Activated effector memory CD4-positive, alpha-beta T cell treated with Interleukin-2 at 50 U/mL for 16 hours (primary cell): Measurements from ENCODE around the gene RHBDD3.

ENCODE experiments used
- DNase-seq: peaks from one replicate; pipeline ENCODE4 v3.0.0-alpha.2; 2020

The RHBDD3 gene

DNA sequence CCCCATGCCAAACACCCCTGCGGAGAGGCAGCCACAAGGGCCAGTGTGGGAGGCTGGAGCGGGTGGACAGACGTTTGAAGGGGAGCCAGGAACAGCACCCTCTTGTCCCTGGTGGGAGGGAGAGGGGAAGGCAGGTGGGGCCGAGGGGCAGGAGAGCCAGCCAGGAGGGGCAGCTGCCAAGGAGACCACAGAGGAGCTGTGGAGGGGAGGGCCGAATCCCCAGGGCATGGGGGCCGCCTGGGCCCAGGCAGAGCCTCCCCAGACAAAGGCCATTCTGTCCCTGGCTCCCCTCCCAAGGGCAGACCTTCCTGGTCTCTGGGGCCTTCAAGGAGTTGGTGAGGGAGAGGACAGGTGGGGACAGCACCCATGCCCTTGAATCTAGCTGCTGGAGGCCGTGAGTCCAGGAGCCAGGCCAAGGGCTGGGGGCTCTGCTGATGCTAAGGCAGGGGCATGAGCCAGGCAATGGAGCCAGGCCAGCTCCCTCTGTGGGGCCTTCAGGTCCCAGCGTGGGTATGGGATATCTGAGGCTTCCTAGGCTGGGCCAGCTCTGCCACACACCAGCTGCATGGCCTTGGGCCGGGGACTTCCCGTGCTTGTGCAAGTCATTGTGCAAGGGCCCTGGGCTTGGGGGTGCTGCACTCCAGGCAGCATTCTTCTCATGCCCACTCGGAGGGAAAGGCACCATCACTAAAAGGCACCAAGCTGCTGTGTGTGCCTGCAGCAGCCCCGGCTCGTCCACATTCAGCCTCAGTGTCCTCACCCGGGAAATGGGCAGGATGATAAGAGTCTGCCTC lies 50.7 kb downstream of the RHBDD3 start:
- DNase-seq = no peak

DNA sequence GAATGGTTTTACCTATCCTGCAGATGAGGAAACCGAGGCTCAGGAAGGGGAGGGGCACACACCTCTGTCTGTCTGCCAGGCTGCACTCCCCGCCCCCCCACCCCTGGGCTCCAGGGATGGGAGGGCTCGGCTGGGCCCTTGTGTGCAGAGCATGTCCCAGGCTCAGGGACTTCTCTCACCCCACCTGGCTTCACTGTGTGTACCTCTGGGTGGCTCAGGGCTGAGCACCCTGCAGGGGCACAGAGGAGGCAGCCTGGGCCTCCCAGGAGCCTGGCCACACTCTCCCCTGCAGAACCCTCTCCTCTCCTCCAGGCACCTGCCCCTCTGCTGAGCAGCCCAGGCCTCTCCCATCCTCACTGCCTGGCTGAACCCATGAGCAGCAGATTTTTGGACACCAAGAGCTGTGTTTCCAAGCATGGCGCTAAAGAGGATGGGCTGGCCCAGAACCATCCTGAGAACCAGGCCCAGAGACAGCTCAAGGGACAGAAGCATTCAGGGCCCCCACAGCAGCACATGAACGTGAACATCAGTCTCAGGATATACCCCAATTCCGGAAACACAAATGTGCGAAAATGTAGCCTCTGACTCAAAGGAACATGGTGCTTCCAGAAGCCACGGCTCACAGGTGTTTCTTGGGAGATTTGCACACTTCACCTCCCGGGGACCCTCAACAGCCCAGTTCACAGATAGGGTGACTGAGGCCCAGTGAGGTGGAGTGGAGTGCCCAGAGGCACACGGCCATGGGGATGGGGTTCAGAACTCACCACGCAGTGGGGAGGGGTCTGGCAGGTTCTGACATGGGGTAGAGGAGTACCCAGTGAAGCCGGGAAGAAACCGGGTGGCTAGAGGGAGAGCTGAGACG lies 51.5 kb downstream of the RHBDD3 start:
- DNase-seq = no peak

DNA sequence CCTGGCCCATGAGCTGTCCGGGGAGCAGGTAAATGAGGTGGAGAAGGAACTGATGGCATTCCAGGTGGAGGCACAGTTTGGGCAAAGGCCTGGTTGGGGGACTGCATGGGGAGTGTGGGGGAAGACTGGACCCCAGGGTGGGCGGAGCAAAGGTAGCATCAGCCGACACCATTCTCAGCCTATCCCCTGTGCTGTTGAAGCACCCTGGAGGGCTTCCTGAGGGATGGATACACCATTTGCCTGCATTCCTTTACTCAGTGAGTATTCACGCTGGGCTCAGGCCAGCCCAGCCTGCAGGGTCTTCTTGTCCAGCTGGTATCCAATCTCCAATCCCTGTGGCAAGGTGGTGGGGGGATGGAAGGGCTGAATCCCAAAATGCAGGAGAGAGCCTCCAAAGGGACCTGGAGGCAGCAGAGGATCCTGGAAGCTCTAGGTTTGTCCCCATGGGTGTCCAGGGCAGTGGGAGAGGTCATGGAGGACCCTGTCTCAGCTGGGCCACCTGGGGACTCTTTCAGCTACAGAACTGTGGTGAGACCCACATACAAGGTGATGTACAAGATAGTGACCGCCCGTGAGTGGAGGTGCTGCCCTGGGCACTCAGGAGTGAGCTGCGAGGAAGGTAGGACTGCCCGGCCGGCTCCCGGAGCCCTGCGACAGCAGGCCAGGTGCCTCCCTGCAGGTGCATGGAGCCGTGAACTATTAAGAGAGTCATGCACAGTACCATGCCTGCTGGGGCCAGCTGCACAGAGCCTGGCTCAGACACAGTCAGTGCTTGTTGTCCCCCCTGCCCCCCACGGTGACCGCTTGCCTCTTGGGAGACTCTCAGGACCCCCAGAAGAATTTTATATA lies 52.5 kb downstream of the RHBDD3 start:
- DNase-seq = no peak

DNA sequence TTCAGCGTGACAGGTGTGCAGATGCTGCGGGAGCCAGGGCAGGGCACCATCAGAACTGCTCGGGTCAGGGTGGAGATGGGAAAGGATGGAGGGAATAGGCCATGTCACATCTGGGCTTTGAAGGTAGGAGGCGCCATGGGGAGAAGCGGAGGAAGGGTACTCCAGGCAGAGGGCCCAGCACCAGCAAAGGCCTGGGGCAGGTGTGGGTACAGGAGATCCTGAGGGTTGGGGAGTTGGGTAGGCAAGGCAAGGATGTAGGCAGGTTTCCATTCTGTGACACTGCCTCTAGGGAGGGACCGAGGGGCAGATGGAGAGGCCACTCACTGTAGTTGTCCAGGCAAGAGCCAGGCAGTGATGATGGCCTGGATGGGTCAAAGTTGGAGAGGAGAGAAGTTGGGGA lies 53.5 kb downstream of the RHBDD3 start:
- no peak for DNase-seq

DNA sequence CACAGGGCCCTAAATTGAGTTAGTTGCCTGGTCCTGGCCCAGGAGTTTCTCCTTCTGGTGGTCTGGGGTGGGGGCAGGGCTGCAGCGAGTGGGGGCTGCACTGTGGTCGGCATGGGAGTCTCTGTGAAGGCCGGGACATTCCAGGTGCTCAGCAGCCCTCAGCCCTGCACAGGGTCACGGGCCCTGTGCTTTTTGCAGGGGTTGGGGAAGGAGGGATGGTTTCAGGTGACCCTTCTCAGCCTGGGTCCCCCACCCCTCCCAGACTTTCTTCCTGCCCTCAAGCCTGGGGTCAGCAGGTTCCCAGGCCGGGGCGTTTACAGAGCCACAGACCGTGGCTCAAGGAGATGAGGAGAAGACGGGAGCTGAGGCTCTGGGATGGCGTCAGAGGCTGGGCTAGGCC lies 54.3 kb downstream of the RHBDD3 start:
- DNase-seq = no peak

DNA sequence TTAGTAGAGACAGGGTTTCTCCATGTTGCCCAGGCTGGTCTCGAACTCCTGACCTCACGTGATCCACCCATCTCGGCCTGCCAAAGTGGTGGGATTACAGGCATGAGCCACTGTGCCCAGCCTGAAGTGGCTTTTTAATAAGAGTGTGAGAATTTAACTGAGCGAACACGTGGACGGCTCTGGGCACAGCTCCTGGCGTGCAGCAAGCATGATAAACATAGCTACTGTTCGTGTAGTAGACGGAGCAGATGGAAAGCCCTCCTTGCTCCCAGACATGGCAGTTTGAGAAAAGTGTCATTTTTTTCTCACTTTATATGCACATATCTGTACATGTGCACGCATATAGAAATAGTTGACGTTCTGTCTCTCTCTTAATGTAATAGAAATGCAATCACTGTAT lies 55.0 kb downstream of the RHBDD3 start:
- DNase-seq = no peak

DNA sequence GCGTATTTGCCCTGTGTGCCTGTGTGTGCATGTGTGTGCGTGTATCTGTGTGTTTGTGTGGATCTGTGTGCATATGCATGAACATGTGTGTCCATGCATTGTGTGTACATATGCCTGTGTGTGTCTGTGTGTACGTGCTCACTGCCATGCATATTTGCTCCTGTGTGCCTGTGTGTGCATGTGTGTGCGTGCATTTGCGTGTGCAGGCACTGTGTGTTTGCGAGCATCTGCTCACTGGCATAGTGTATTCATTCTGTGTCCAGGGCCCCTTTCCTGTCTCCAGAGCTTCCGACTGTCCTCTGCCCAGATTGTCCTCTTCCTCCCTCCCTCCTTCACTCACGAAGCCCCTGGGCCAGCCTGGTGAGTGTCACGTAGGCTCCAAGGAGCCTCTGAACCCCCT lies 56.3 kb downstream of the RHBDD3 start:
- DNase-seq = no peak

DNA sequence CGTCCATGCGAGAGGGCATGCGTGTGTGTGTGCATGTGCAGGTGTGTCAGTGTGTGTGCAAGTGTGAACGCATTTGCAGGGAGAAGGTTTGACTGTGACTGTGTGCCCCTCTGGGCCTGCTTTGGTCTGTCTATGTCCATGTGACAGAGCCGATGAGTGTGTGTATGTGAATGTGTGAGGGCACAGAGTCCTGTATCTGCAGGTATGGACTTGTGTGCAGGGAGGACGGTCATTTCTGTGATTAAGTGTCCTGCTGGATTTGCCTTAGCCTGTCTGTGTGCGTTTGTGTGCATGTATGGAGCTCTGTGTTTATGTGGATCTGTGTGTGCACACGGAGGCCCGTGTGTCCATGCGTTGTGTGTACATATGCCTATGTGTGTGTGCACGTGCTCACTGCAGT lies 56.7 kb downstream of the RHBDD3 start:
- DNase-seq = no peak
